GM21576 (cell line): ENCODE results near the gene SLC7A7.
"Not testable (repeated sequence)": the region's sequence is repeated elsewhere in the genome, so short reads cannot be mapped to it uniquely, and the experiment has no call there.

Experiments used
- ATAC-seq: cut with Tn5 transposase; IDR thresholded peaks from one replicate; pipeline ENCODE4 v1.9.1; 2021; ENCODE audit warnings: mild to moderate bottlenecking, moderate library complexity; ENCODE audit not compliant: unreplicated experiment

The SLC7A7 gene

GRCh38 chr14:22764382-22764781 lies 50.9 kb downstream of the SLC7A7 start:
- ATAC-seq: no peak

- ATAC-seq: no peak
These were observed 53.5 kb downstream of the SLC7A7 start for GRCh38 chr14:22761734-22762133.

DNA sequence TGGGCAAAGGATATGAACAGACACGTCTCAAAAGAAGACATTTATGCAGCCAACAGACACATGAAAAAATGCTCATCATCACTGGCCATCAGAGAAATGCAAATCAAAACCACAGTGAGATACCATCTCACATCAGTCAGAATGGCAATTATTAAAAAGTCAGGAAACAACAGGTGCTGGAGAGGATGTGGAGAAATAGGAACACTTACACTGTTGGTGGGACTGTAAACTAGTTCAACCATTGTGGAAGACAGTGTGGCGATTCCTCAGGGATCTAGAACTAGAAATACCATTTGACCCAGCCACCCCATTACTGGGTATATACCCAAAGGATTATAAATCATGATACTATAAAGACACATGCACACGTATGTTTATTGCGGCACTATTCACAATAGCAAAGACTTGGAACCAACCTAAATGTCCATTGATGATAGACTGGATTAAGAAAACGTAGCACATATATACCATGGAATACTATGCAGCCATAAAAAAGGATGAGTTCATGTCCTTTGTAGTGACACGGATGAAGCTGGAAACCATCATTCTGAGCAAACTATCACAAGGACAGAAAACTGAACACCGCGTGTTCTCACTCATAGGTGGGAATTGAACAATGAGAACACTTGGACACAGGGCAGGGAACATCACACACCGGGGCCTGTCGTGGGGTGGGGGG lies 57.1 kb downstream of the SLC7A7 start:
- ATAC-seq: not testable (repeated sequence)

- no peak for ATAC-seq
These were observed 61.6 kb downstream of the SLC7A7 start for GRCh38 chr14:22753586-22753985.

GRCh38 chr14:22752422-22752821 lies 62.8 kb downstream of the SLC7A7 start:
- no peak for ATAC-seq

DNA sequence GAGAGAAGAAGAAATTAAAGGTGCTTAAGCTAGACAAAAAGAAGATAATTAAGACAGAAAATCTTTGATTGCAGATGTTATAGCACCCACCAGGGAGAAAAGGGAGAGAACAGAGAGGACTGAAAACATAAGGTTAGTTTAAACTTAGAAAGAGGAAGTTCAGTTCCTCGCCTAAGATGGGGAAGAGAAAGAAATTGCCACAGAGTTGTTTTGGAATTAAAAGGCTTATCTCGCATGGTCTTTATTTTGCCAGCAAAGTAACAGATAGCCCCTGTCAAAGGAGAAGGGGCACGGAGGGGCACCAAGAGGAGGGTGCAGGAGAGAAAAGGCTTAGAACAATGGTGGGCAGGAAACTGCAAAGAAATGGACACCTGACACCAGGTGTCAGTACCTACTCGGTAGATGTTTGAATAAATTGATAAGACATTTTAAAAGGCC lies 66.6 kb downstream of the SLC7A7 start:
- no peak for ATAC-seq

- ATAC-seq: no peak
These were observed 67.0 kb downstream of the SLC7A7 start for GRCh38 chr14:22748206-22748605.

DNA sequence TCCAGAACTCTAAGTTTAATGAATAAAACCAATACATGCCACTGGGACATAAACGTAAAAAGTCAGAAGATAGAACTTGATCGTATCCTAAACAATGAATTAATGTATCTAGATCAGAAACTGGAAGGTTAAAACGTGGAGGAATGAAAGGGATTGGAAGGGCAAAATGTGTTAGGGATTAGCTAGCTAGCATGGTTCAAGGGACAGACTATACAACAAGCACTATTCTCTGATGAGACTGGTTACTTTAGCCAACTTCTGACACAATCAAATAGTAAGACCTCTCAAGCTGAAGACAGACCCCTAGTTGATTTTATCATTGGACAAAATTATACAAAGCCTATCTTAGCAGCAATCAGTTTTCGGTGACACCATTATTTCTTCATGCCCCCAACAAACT lies 67.5 kb downstream of the SLC7A7 start:
- ATAC-seq: no peak

- ATAC-seq: no peak
These were observed 75.2 kb downstream of the SLC7A7 start for GRCh38 chr14:22740020-22740419.

- ATAC-seq: no peak
These were observed 75.8 kb downstream of the SLC7A7 start for GRCh38 chr14:22739423-22739822.

DNA sequence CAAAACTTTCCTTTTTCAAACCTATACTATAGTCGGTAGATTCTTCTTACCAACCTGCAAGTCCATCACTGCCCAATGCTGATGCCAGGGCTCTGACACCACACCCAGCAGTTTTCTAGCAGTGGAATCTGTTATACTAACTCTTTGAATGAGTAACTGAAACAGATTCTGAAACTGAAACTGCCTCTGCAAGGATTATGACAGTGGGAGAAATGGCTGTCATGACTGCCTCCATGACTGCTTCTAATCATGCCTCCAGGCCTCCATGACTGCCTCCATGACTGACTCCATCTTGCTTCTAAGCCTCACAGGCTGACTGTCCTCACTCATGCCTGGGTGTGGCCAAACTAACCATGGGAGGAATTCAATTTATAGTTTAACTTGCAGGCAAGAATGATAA lies 78.2 kb downstream of the SLC7A7 start:
- peak; percentile 56 for ATAC-seq

DNA sequence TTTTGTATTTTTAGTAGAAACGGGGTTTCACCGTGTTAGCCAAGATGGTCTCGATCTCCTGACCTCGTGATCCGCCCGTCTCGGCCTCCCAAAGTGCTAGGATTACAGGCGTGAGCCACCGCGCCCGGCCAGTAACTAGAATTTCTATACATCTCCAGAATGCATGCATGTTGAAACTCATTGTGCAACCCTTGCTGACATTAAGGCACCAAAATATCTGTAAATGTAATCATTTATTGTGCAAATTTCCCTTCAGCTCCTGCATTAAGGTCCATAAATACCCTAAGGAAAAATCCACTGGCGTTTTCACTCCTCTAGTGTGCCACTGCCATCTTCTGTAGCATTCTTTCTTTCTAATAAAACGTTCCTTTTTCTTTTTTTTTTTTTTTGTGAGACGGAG lies 78.9 kb downstream of the SLC7A7 start:
- not testable (repeated sequence) for ATAC-seq

DNA sequence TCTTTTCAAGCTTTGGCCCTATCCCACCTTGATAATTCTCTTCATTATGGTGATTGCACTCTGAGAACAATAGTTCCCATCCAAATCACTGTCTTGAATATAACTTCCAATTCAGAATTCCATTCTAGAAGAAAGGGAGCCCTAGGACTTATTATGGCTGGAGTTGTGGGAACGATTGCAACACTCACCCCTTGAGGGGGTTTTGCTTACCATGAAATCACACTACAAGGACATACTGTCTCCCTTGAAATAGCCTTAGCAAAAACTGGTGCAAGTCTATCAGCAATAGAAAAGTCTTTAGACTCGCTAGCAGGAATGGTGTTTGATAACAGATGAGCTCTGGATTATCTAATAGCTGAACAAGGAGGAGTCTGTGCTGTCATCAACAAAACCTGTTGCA lies 80.1 kb downstream of the SLC7A7 start:
- ATAC-seq: no peak

DNA sequence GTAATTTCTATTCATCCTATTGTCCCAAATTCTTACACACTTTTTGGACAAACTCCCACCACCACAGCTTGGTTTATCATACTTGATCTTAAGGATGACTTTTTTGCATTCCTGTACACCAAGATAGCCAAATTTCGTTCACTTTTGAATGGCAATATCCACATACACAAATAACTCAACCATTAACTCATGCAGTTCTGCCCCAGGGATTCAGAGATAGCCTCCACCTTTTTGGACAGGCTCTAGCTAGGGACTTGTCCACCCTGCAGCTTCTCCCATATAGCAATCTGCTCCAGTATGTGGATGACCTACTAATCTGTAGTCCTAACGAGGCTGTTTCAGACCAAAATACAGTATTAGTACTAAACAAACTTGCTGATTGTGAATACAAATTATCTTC lies 81.4 kb downstream of the SLC7A7 start:
- no peak for ATAC-seq

- not testable (repeated sequence) for ATAC-seq
These were observed 83.2 kb downstream of the SLC7A7 start for GRCh38 chr14:22732062-22732461.

- no peak for ATAC-seq
These were observed 89.2 kb downstream of the SLC7A7 start for GRCh38 chr14:22726012-22726411.

- not testable (repeated sequence) for ATAC-seq
These were observed 89.9 kb downstream of the SLC7A7 start for GRCh38 chr14:22725374-22725773.

DNA sequence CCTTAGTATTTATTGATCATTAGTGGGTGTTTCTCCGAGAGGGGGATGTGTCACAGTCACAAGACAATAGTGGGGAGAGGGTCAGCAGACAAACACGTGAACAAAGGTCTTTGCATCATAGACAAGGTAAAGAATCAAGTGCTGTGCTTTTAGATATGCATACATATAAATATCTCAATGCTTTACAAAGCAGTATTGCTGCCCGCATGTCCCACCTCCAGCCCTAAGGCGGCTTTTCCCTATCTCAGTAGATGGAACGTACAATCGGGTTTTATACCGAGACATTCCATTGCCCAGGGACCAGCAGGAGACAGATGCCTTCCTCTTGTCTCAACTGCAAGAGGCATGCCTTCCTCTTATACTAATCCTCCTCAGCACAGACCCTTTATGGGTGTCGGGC lies 90.4 kb downstream of the SLC7A7 start:
- ATAC-seq: not testable (repeated sequence)

GRCh38 chr14:22723815-22724214 lies 91.4 kb downstream of the SLC7A7 start:
- ATAC-seq: no peak
